Motor neuron (in vitro differentiated cells): ENCODE measurements around the gene SPSB3. TPM values are rescaled to one million over a fixed set of nuclear protein-coding genes. Genes with fewer than 3 reads are reported as not detected.

Source experiments
- total RNA-seq, 8 experiments: library from RNA; unstranded; fragments of 300-600 nt; gene quantifications; 2 replicates each; pipeline versions ENCODE4 v1.2.3 to v1.2.4, GENCODE V29; 2022

The SPSB3 gene
- total RNA-seq, 8 experiments from 2014 or later, result 15.0 to 73.8 (median 36.0) TPM

Other genes starting within 250 kb of the SPSB3 start
- gene TMEM204, start 248.9 kb downstream of the SPSB3 start, total RNA-seq, result 1 to 10 TPM in 3 of 8 experiments, under 1 TPM in 4, not detected in 1; 0.05 to 3.0 (median 0.71) TPM
- gene IFT140, start 170.5 kb downstream of the SPSB3 start, total RNA-seq, result 10 to 100 TPM; 11.1 to 35.3 (median 19.5) TPM
- gene CRAMP1, start 170.2 kb downstream of the SPSB3 start, total RNA-seq, result 10 to 100 TPM in 5 of 8 experiments, 1 to 10 TPM in 3; 7.0 to 24.8 (median 11.0) TPM
- gene JPT2, start 104.3 kb downstream of the SPSB3 start, total RNA-seq, result 10 to 100 TPM; 19.3 to 96.7 (median 34.8) TPM
- 10 to 100 TPM; 22.1 to 99.5 (median 55.4) TPM for gene MAPK8IP3, start 76.4 kb downstream of the SPSB3 start, total RNA-seq
- 10 to 100 TPM; 41.7 to 59.9 (median 43.5) TPM for gene NME3, start 11.0 kb downstream of the SPSB3 start, total RNA-seq
- gene EME2, start 9.8 kb downstream of the SPSB3 start, total RNA-seq, result 10 to 100 TPM in 2 of 8 experiments, 1 to 10 TPM in 6; 4.6 to 21.1 (median 6.4) TPM
- 100 to 1,000 TPM in 3 of 8 experiments, 10 to 100 TPM in 5; 68.4 to 150 (median 87.1) TPM for gene MRPS34, start 9.4 kb downstream of the SPSB3 start, total RNA-seq
- 10 to 100 TPM; 53.7 to 89.6 (median 67.6) TPM for gene NUBP2, start 389 bp upstream of the SPSB3 start, total RNA-seq
- 1 to 10 TPM in 2 of 8 experiments, under 1 TPM in 6; 0.25 to 1.1 (median 0.68) TPM for gene IGFALS, start 11.1 kb upstream of the SPSB3 start, total RNA-seq
- 10 to 100 TPM; 27.8 to 67.6 (median 38.9) TPM for gene HAGH, start 44.3 kb upstream of the SPSB3 start, total RNA-seq
- gene FAHD1, start 44.6 kb upstream of the SPSB3 start, total RNA-seq, result 10 to 100 TPM; 25.1 to 62.0 (median 30.8) TPM
- 1 to 10 TPM in 3 of 8 experiments, under 1 TPM in 4, not detected in 1; 0.05 to 2.8 (median 0.78) TPM for gene MEIOB, start 89.6 kb upstream of the SPSB3 start, total RNA-seq
- 1 to 10 TPM in 1 of 8 experiments, under 1 TPM in 1, not detected in 6; 0.25 to 1.1 TPM for gene HS3ST6, start 135.8 kb upstream of the SPSB3 start, total RNA-seq
- 10 to 100 TPM in 2 of 8 experiments, 1 to 10 TPM in 6; 2.8 to 18.1 (median 6.3) TPM for gene MSRB1, start 160.6 kb upstream of the SPSB3 start, total RNA-seq
- gene RPL3L, start 172.1 kb upstream of the SPSB3 start, total RNA-seq, result 1 to 10 TPM in 1 of 8 experiments, under 1 TPM in 6, not detected in 1; 0.08 to 1.4 (median 0.22) TPM
- 100 to 1,000 TPM; 153 to 255 (median 183) TPM for gene NDUFB10, start 177.0 kb upstream of the SPSB3 start, total RNA-seq
- 1,000 to 10,000 TPM; 1,718 to 3,761 (median 2,257) TPM for gene RPS2, start 182.3 kb upstream of the SPSB3 start, total RNA-seq
- gene RNF151, start 184.3 kb upstream of the SPSB3 start, total RNA-seq, result under 1 TPM in 1 of 8 experiments, not detected in 7; 0.16 TPM
- 10 to 100 TPM; 18.4 to 55.5 (median 31.7) TPM for gene TBL3, start 189.5 kb upstream of the SPSB3 start, total RNA-seq
- under 1 TPM in 4 of 8 experiments, not detected in 4; 0.21 to 0.73 (median 0.26) TPM for gene NOXO1, start 198.9 kb upstream of the SPSB3 start, total RNA-seq
- 10 to 100 TPM; 14.4 to 37.3 (median 25.2) TPM for gene GFER, start 201.6 kb upstream of the SPSB3 start, total RNA-seq
- 10 to 100 TPM in 5 of 8 experiments, 1 to 10 TPM in 2, under 1 TPM in 1; 0.36 to 54.5 (median 18.2) TPM for gene SYNGR3, start 207.4 kb upstream of the SPSB3 start, total RNA-seq
- gene ZNF598, start 227.2 kb upstream of the SPSB3 start, total RNA-seq, result 10 to 100 TPM; 17.6 to 49.1 (median 27.6) TPM
- gene NPW, start 237.2 kb upstream of the SPSB3 start, total RNA-seq, result 1 to 10 TPM in 2 of 8 experiments, under 1 TPM in 3, not detected in 3; 0.27 to 1.7 (median 0.92) TPM
- 10 to 100 TPM in 4 of 8 experiments, 1 to 10 TPM in 4; 1.2 to 27.4 (median 7.8) TPM for gene NHERF2, start 244.3 kb upstream of the SPSB3 start, total RNA-seq